ENCODE measurements around the gene FUBP3. TPM values are rescaled to one million over a fixed set of nuclear protein-coding genes. Genes with fewer than 3 reads are reported as not detected.

FUBP3 gene
- polyA plus RNA-seq, 3 donors: 9.5 to 17.3 (median 16.3) TPM

GRCh38 chr9:130541533-130541932 lies 37.8 kb upstream of the FUBP3 start:
- H3K27me3 ChIP-seq (ENCODE audit: control insufficient read depth in 2 of 2, insufficient read depth in 2 of 2, low read length in 2 of 2): peaks cover 12 to 32% of the 10 kb centered on the region in 2 donors
- no peak overlapping the region for H2AFZ ChIP-seq (ENCODE audit: insufficient read depth, low read depth, low read length, poor library complexity, severe bottlenecking)
- H3K4me3 ChIP-seq (replicated peaks in 1 of 3; ENCODE audit: low read depth in 2 of 3, low read length in 3 of 3): no peak overlapping the region
- H3K79me2 ChIP-seq (ENCODE audit: insufficient read depth, low read length): no peaks in the 10 kb centered on the region
- no peak overlapping the region for H3K9ac ChIP-seq (ENCODE audit: insufficient read depth, low read length, poor library complexity, severe bottlenecking)
- no CpG with 5 or more reads among the region's 2 CpGs for WGBS (ENCODE audit: insufficient coverage)
- no peak for DNase-seq
- intact Hi-C loops (cut with micrococcal nuclease): no loop called here
- H3K9me3 ChIP-seq (replicated peaks in 1 of 2; ENCODE audit: control insufficient read depth in 1 of 2, insufficient read depth in 1 of 2, low read length in 2 of 2): no peaks in the 10 kb centered on the region
- peaks cover 0 to 3% (median 0%) of the 10 kb centered on the region in 7 donors for H3K9me3 Mint-ChIP-seq
- H4K20me1 ChIP-seq (ENCODE audit: insufficient read depth, low read length): no peaks in the 10 kb centered on the region
- H3K36me3 ChIP-seq (replicated peaks in 1 of 2; ENCODE audit: control insufficient read depth in 1 of 2, insufficient read depth in 2 of 2, low read length in 2 of 2): no peaks in the 10 kb centered on the region
- no peaks in the 10 kb centered on the region for H3K4me1 ChIP-seq (ENCODE audit: control insufficient read depth in 1 of 2, insufficient read depth in 2 of 2, low read length in 2 of 2)
- no peak overlapping the region for H3K27ac ChIP-seq (ENCODE audit: low read depth in 1 of 2, low read length in 2 of 2)
- peaks cover 4% of the 10 kb centered on the region for H3K4me1 Mint-ChIP-seq
- no peaks in the 10 kb centered on the region for H3K36me3 Mint-ChIP-seq
- H3K4me2 ChIP-seq (replicated peaks; ENCODE audit: extremely low read depth, low read length, poor library complexity, severe bottlenecking): no peak overlapping the region
- TF ChIP-seq CTCF (IDR thresholded peaks at IDR 0.05): no peak
- H3K27ac Mint-ChIP-seq: no peak overlapping the region
- H3K27me3 Mint-ChIP-seq (ENCODE audit: low read depth in 3 of 3): peaks cover 37 to 48% (median 41%) of the 10 kb centered on the region in 3 donors
- no peak overlapping the region for H3K4me3 Mint-ChIP-seq

DNA sequence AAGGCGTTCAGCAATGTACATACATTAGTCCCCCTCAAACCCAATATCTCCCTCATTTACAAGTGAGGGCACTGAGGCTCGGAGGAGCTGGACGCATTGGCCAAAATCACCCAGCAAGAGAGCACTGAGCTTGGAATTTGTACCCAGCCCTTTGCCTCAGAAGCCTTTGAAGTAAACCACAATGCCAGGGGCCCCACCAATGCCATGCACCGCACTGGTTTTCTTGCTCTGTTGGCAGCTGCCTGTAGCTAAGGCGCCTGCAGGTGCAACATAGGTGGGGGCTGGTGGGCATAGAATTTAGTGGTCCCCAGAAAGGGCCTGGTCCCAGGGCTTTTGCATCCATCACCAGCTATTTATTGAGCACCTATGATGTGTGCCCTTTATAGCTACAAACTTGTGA lies 37.3 kb upstream of the FUBP3 start:
- Histone ChIP-seq H3K4me1 (ENCODE audit: control insufficient read depth in 1 of 2, insufficient read depth in 2 of 2, low read length in 2 of 2) (no peaks in the 10 kb centered on the region), H3K4me3 (replicated peaks in 1 of 3; ENCODE audit: low read depth in 2 of 3, low read length in 3 of 3) (no peak overlapping the region), H3K36me3 (replicated peaks in 1 of 2; ENCODE audit: control insufficient read depth in 1 of 2, insufficient read depth in 2 of 2, low read length in 2 of 2) (no peaks in the 10 kb centered on the region), H4K20me1 (ENCODE audit: insufficient read depth, low read length) (no peaks in the 10 kb centered on the region), H3K4me2 (replicated peaks; ENCODE audit: extremely low read depth, low read length, poor library complexity, severe bottlenecking) (no peak overlapping the region), H3K9me3 (replicated peaks in 1 of 2; ENCODE audit: control insufficient read depth in 1 of 2, insufficient read depth in 1 of 2, low read length in 2 of 2) (no peaks in the 10 kb centered on the region), H3K9ac (ENCODE audit: insufficient read depth, low read length, poor library complexity, severe bottlenecking) (no peak overlapping the region), H2AFZ (ENCODE audit: insufficient read depth, low read depth, low read length, poor library complexity, severe bottlenecking) (no peak overlapping the region), H3K27me3 (ENCODE audit: control insufficient read depth in 2 of 2, insufficient read depth in 2 of 2, low read length in 2 of 2) (peaks cover 8 to 27% of the 10 kb centered on the region in 2 donors), H3K27ac (ENCODE audit: low read depth in 1 of 2, low read length in 2 of 2) (no peak overlapping the region), H3K79me2 (ENCODE audit: insufficient read depth, low read length) (no peaks in the 10 kb centered on the region)
- no peak overlapping the region for H3K27ac Mint-ChIP-seq
- intact Hi-C loops (cut with micrococcal nuclease): no loop called here
- peaks cover 0 to 3% (median 0%) of the 10 kb centered on the region in 7 donors for H3K9me3 Mint-ChIP-seq
- no peak for TF ChIP-seq CTCF (IDR thresholded peaks at IDR 0.05)
- H3K4me3 Mint-ChIP-seq: no peak overlapping the region
- peaks cover 4% of the 10 kb centered on the region for H3K4me1 Mint-ChIP-seq
- no peak for DNase-seq
- peaks cover 32 to 43% (median 36%) of the 10 kb centered on the region in 3 donors for H3K27me3 Mint-ChIP-seq (ENCODE audit: low read depth in 3 of 3)
- 80% methylated on average over 5 of the region's 5 CpGs for WGBS (ENCODE audit: insufficient coverage)
- no peaks in the 10 kb centered on the region for H3K36me3 Mint-ChIP-seq
